Measurements from ENCODE around the gene PILRA. TPM values are rescaled to one million over a fixed set of nuclear protein-coding genes. Genes with fewer than 3 reads are reported as not detected.

Gene PILRA
- total RNA-seq, 1 donor from 2014 or later, result 9.6 TPM

GRCh38 chr7:100393233-100393905 lies 20.1 kb downstream of the PILRA start:
- Mint-ChIP-seq H3K4me3 (no peak overlapping the region), H3K36me3 (ENCODE audit: low read depth) (no peaks in the 10 kb centered on the region), H3K9me3 (no peaks in the 10 kb centered on the region), H3K4me1 (ENCODE audit: low read depth) (peaks cover 22% of the 10 kb centered on the region), H3K27me3 (ENCODE audit: insufficient read depth) (peaks cover 43% of the 10 kb centered on the region), H3K27ac (no peak overlapping the region)
- DNase-seq (ENCODE audit: low spot score), result no peak
- intact Hi-C loops (cut with micrococcal nuclease), result no loop called here

DNA sequence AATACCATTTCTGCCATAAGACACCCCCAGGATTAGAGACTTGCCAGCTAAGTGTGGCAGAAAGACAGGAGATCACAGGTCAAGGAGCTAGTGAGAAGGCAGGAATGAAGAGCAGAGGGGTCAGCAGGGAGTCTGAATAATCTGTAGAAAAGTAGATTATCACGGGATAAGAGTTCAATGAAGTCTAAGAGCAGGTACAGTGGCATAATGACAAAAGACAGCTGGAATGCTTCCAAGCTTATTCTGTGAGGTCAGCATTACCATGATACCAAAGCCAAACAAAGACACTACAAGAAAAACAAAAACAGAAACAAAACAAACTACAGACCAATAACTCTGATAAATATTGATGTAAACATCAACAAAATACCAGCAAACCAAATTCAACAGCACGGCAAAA lies 20.8 kb downstream of the PILRA start:
- Mint-ChIP-seq H3K9me3 (no peaks in the 10 kb centered on the region), H3K27me3 (ENCODE audit: insufficient read depth) (peaks cover 49% of the 10 kb centered on the region), H3K36me3 (ENCODE audit: low read depth) (no peaks in the 10 kb centered on the region), H3K4me1 (ENCODE audit: low read depth) (peaks cover 22% of the 10 kb centered on the region), H3K4me3 (no peak overlapping the region), H3K27ac (no peak overlapping the region)
- DNase-seq (ENCODE audit: low spot score), result no peak
- intact Hi-C loops (cut with micrococcal nuclease), result no loop called here

DNA sequence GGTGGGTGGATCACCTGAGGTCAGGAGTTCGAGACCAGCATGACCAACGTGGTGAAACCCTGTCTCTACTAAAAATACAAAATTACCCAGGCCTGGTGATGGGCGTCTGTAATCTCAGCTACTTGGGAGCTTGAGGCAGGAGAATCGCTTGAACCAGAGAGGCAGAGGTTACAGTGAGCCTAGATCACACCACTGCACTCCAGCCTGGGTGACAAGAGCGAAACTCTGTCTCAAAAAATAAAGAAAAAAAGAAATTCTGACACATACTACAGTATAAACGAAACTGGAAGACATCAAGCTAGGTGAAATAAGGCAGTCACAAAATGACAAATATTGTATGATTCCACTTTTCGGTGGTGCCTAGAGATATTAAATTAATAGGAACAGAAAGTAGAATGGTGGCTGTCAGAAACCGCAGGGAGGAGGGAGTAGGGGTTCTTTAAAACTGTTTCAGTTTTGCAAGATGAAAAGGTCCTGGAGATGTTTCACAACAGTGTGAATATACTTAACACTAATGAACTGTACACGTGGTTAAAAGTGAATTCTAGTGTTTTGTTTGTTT lies 23.2 kb downstream of the PILRA start:
- peak overlapping the region; percentile 84 for H3K27ac Mint-ChIP-seq
- intact Hi-C loops (cut with micrococcal nuclease), result loop anchor here (1.0 to 5.0 kb wide), 9 partner anchors 11 to 609 kb away; partner anchors contain the start of gene MEPCE

DNA sequence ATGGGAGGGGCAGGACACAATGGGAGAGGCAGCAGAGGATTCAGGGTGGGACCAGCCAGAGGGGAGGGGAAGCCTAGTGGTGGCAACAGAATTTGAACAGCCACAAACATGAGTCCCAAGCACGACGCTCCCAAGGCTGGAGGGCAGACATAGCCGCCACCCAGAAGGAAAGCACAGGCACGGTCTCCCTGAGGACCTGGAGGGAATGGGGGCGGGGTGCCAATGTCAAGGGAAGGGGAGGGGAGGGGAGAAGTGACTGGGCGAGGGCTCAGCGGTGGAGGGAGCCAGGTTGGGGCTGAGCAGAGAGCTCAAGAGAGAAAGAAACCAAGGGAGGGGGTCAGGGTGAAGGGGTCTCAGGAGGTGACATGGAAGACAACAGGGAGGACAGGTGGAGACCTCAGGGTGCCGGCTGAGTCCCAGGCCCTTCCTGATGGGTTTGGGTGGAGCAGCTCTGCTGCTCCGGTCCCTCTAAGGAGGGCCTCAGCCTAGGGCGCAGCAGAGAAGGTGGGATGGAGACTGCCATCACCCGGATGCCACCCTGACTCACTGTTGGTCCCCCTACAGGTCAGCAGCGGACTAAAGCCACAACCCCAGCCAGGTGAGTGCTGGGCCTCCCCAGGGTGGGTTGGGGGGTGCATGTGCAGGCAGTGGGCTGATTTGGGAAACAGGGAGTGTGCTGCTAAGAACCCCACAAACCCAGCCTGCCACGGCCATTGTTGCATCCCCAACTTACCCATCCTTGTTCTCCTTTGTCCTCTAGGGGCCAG lies 24.2 kb downstream of the PILRA start:
- Mint-ChIP-seq H3K36me3 (ENCODE audit: low read depth) (no peaks in the 10 kb centered on the region), H3K4me3 (peak overlapping the region; percentile 51), H3K9me3 (no peaks in the 10 kb centered on the region), H3K27ac (peak overlapping the region; percentile 84), H3K4me1 (ENCODE audit: low read depth) (peaks cover 19% of the 10 kb centered on the region), H3K27me3 (ENCODE audit: insufficient read depth) (peaks cover 51% of the 10 kb centered on the region)
- intact Hi-C loops (cut with micrococcal nuclease), result loop anchor here (2.0 to 5.0 kb wide), 3 partner anchors 53 to 610 kb away; no protein-coding TSS in a partner anchor
- DNase-seq (ENCODE audit: low spot score), result no peak

More for the DNA sequence above, 23.2 kb downstream of the PILRA start:
- peak; percentile 53 for DNase-seq (ENCODE audit: low spot score)
- H3K4me3 Mint-ChIP-seq, result peak overlapping the region; percentile 51
- no peaks in the 10 kb centered on the region for H3K36me3 Mint-ChIP-seq (ENCODE audit: low read depth)
- H3K27me3 Mint-ChIP-seq (ENCODE audit: insufficient read depth), result peaks cover 51% of the 10 kb centered on the region
- peaks cover 22% of the 10 kb centered on the region for H3K4me1 Mint-ChIP-seq (ENCODE audit: low read depth)
- H3K9me3 Mint-ChIP-seq, result no peaks in the 10 kb centered on the region

- H3K27me3 Mint-ChIP-seq (ENCODE audit: insufficient read depth), result peaks cover 45% of the 10 kb centered on the region
- peaks cover 18% of the 10 kb centered on the region for H3K4me1 Mint-ChIP-seq (ENCODE audit: low read depth)
- no peaks in the 10 kb centered on the region for H3K9me3 Mint-ChIP-seq
- intact Hi-C loops (cut with micrococcal nuclease), result loop anchor here (5.0 kb wide), 1 partner anchor 611 kb away; no protein-coding TSS in a partner anchor
- H3K36me3 Mint-ChIP-seq (ENCODE audit: low read depth), result no peaks in the 10 kb centered on the region
- no peak overlapping the region for H3K27ac Mint-ChIP-seq
- H3K4me3 Mint-ChIP-seq, result no peak overlapping the region
- DNase-seq (ENCODE audit: low spot score), result no peak
These were observed 25.0 kb downstream of the PILRA start for GRCh38 chr7:100398239-100398638.

DNA sequence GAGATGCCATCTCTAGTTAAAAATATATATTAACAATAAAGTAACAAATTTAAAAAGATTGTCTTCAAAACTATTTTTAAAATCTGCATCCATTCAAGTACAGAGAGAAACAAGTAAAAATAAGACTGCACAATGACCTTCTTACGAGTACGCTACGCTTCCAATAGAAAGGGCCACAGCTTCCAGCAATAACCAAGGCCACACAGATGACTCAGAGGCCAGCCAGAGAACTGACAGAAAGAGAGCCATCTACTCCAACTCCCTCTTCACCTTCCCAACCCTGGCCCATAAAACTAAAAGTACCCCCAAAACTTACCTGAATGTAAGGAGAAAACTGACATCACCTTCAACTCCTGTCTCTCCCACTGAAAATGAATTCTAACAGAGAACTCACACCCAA lies 26.8 kb downstream of the PILRA start:
- H3K9me3 Mint-ChIP-seq, result no peaks in the 10 kb centered on the region
- no peaks in the 10 kb centered on the region for H3K36me3 Mint-ChIP-seq (ENCODE audit: low read depth)
- peaks cover 18% of the 10 kb centered on the region for H3K4me1 Mint-ChIP-seq (ENCODE audit: low read depth)
- no peak for DNase-seq (ENCODE audit: low spot score)
- H3K27me3 Mint-ChIP-seq (ENCODE audit: insufficient read depth), result peaks cover 44% of the 10 kb centered on the region
- no peak overlapping the region for H3K27ac Mint-ChIP-seq
- H3K4me3 Mint-ChIP-seq, result no peak overlapping the region
- intact Hi-C loops (cut with micrococcal nuclease), result no loop called here

DNA sequence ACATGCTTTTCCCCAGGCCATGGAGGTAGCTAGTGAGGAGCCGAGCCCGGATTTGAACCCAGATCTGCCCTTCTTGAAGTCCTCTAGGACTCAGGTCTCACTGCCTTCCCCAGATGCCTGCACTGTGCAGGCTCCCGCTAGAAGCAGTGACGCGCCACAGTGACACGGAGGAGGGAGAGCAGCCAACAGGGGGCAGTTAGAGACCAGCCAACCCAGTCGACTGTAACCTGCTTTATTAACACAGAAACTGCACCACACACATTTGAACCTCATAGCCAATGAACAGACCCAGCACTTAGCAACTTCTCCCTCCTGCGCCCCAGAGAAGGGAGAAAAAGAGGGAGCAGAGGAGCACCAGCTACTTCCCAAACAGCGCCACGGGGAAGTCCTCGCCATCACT lies 27.4 kb downstream of the PILRA start:
- no peaks in the 10 kb centered on the region for H3K36me3 Mint-ChIP-seq (ENCODE audit: low read depth)
- no peak for DNase-seq (ENCODE audit: low spot score)
- H3K4me1 Mint-ChIP-seq (ENCODE audit: low read depth), result peaks cover 13% of the 10 kb centered on the region
- no peak overlapping the region for H3K4me3 Mint-ChIP-seq
- intact Hi-C loops (cut with micrococcal nuclease), result no loop called here
- H3K27me3 Mint-ChIP-seq (ENCODE audit: insufficient read depth), result peaks cover 48% of the 10 kb centered on the region
- no peak overlapping the region for H3K27ac Mint-ChIP-seq
- no peaks in the 10 kb centered on the region for H3K9me3 Mint-ChIP-seq

GRCh38 chr7:100401811-100402210 lies 28.5 kb downstream of the PILRA start:
- peaks cover 50% of the 10 kb centered on the region for H3K27me3 Mint-ChIP-seq (ENCODE audit: insufficient read depth)

GRCh38 chr7:100402241-100402640 lies 29.0 kb downstream of the PILRA start:
- Mint-ChIP-seq H3K27me3 (ENCODE audit: insufficient read depth) (peaks cover 54% of the 10 kb centered on the region), H3K36me3 (ENCODE audit: low read depth) (no peaks in the 10 kb centered on the region), H3K4me3 (no peak overlapping the region), H3K4me1 (ENCODE audit: low read depth) (peaks cover under 1% of the 10 kb centered on the region), H3K27ac (no peak overlapping the region), H3K9me3 (no peaks in the 10 kb centered on the region)
- no peak for DNase-seq (ENCODE audit: low spot score)
- intact Hi-C loops (cut with micrococcal nuclease), result no loop called here

More at GRCh38 chr7:100401811-100402210, 28.5 kb downstream of the PILRA start:
- intact Hi-C loops (cut with micrococcal nuclease), result no loop called here
- Mint-ChIP-seq H3K4me1 (ENCODE audit: low read depth) (peaks cover 5% of the 10 kb centered on the region), H3K27ac (no peak overlapping the region), H3K9me3 (no peaks in the 10 kb centered on the region), H3K36me3 (ENCODE audit: low read depth) (no peaks in the 10 kb centered on the region), H3K4me3 (no peak overlapping the region)
- no peak for DNase-seq (ENCODE audit: low spot score)

- Mint-ChIP-seq H3K4me1 (ENCODE audit: low read depth) (no peaks in the 10 kb centered on the region), H3K27me3 (ENCODE audit: insufficient read depth) (peaks cover 31% of the 10 kb centered on the region), H3K27ac (no peak overlapping the region), H3K4me3 (no peak overlapping the region), H3K9me3 (no peaks in the 10 kb centered on the region), H3K36me3 (ENCODE audit: low read depth) (no peaks in the 10 kb centered on the region)
- DNase-seq (ENCODE audit: low spot score), result no peak
- intact Hi-C loops (cut with micrococcal nuclease), result loop anchor here (1.0 to 2.0 kb wide), 5 partner anchors 10 to 274 kb away; partner anchors contain the start of gene PILRA
These were observed 33.5 kb downstream of the PILRA start for GRCh38 chr7:100406767-100407166.

GRCh38 chr7:100407285-100408180 lies 34.2 kb downstream of the PILRA start:
- Mint-ChIP-seq H3K36me3 (ENCODE audit: low read depth) (no peaks in the 10 kb centered on the region), H3K27me3 (ENCODE audit: insufficient read depth) (peaks cover 24% of the 10 kb centered on the region), H3K27ac (no peak overlapping the region), H3K4me3 (no peak overlapping the region), H3K4me1 (ENCODE audit: low read depth) (no peaks in the 10 kb centered on the region), H3K9me3 (no peaks in the 10 kb centered on the region)
- intact Hi-C loops (cut with micrococcal nuclease), result loop anchor here (1.0 to 2.0 kb wide), 5 partner anchors 11 to 275 kb away; partner anchors contain the start of gene PILRA
- DNase-seq (ENCODE audit: low spot score), result peak; percentile 45

- H3K9me3 Mint-ChIP-seq, result no peaks in the 10 kb centered on the region
- no peak for DNase-seq (ENCODE audit: low spot score)
These were observed 37.8 kb downstream of the PILRA start for GRCh38 chr7:100411101-100411500.

More at GRCh38 chr7:100411101-100411500, 37.8 kb downstream of the PILRA start:
- intact Hi-C loops (cut with micrococcal nuclease), result no loop called here
- H3K27me3 Mint-ChIP-seq (ENCODE audit: insufficient read depth), result peaks cover 9% of the 10 kb centered on the region
- H3K4me3 Mint-ChIP-seq, result no peak overlapping the region
- H3K4me1 Mint-ChIP-seq (ENCODE audit: low read depth), result peaks cover 7% of the 10 kb centered on the region
- H3K36me3 Mint-ChIP-seq (ENCODE audit: low read depth), result no peaks in the 10 kb centered on the region
- no peak overlapping the region for H3K27ac Mint-ChIP-seq

Data from activated T-helper 1 cell treated with anti-CD3 and anti-CD28 coated beads, Interleukin-12 subunit alpha, Interleukin-12 subunit beta, Interleukin-2, Interleukin-4 antibody, amounts not matched to agents 30 ng/mL and 10 ng/mL and 1 ng/mL, durations not matched to agents 14 hours and 24 hours and 36 hours (primary cell).